ENCODE results near the gene C10orf90. TPM values are rescaled to one million over a fixed set of nuclear protein-coding genes. Genes with fewer than 3 reads are reported as not detected.

C10orf90 gene
- total RNA-seq, 4 donors from 2014 or later = 2.7 to 5.8 (median 4.0) TPM

GRCh38 chr10:126671402-126671975 is 996 bp upstream of the C10orf90 start:
- 63 to 70% methylated on average over 3 of the region's 3 CpGs for WGBS, 2 donors
- TF ChIP-seq POLR2A (IDR thresholded peaks at IDR 0.05) (no peak), CTCF (IDR thresholded peaks at IDR 0.05) (no peak)
- no peak for DNase-seq (ENCODE audit: low spot score in 2 of 2)

GRCh38 chr10:126670895-126671261 is 385 bp upstream of the C10orf90 start:
- H3K4me3 ChIP-seq (ENCODE audit: low read depth, poor library complexity, severe bottlenecking) = no peak overlapping the region
- intact Hi-C loops (cut with DNase I; ENCODE audit: low total_unique reads) = no loop called here
- no peak for DNase-seq (ENCODE audit: low spot score in 2 of 2)
- 52 to 61% methylated on average over 7 of the region's 7 CpGs for WGBS, 2 donors
- TF ChIP-seq CTCF (IDR thresholded peaks at IDR 0.05) = no peak

More at GRCh38 chr10:126671402-126671975, 996 bp upstream of the C10orf90 start:
- intact Hi-C loops (cut with DNase I; ENCODE audit: low total_unique reads) = no loop called here
- no peak overlapping the region for H3K4me3 ChIP-seq (ENCODE audit: low read depth, poor library complexity, severe bottlenecking)

- TF ChIP-seq POLR2A (IDR thresholded peaks at IDR 0.05) = no peak
- TF ChIP-seq CTCF (IDR thresholded peaks at IDR 0.05) = no peak
- intact Hi-C loops (cut with DNase I; ENCODE audit: low total_unique reads) = no loop called here
- no peak overlapping the region for H3K4me3 ChIP-seq (ENCODE audit: low read depth, poor library complexity, severe bottlenecking)
- WGBS, 2 donors = 37 to 47% methylated on average over 3 of the region's 3 CpGs
- no peak for DNase-seq (ENCODE audit: low spot score in 2 of 2)
Observed at GRCh38 chr10:126669168-126669567, 1.3 kb downstream of the C10orf90 start.

- no peak for DNase-seq (ENCODE audit: low spot score in 2 of 2)
- TF ChIP-seq POLR2A (IDR thresholded peaks at IDR 0.05) (no peak), CTCF (IDR thresholded peaks at IDR 0.05) (no peak)
- intact Hi-C loops (cut with DNase I; ENCODE audit: low total_unique reads) = no loop called here
- WGBS, 2 donors = 92 to 95% methylated on average over 4 of the region's 4 CpGs
- H3K4me3 ChIP-seq (ENCODE audit: low read depth, poor library complexity, severe bottlenecking) = no peak overlapping the region
Observed at GRCh38 chr10:126668505-126668904, 2.0 kb downstream of the C10orf90 start.

- H3K4me3 ChIP-seq (ENCODE audit: low read depth, poor library complexity, severe bottlenecking) = no peak overlapping the region
- WGBS, 2 donors = 79 to 96% methylated on average over 3 of the region's 3 CpGs
- TF ChIP-seq CTCF (IDR thresholded peaks at IDR 0.05) (no peak), POLR2A (IDR thresholded peaks at IDR 0.05) (no peak)
- intact Hi-C loops (cut with DNase I; ENCODE audit: low total_unique reads) = no loop called here
- DNase-seq (ENCODE audit: low spot score in 2 of 2) = peak in 1 of 2 donors; percentile 28
Observed at GRCh38 chr10:126667568-126667967, 2.9 kb downstream of the C10orf90 start.

GRCh38 chr10:126665207-126665606 is 5.3 kb downstream of the C10orf90 start:
- WGBS, 2 donors = 81 to 94% methylated on average over 4 of the region's 4 CpGs
- intact Hi-C loops (cut with DNase I; ENCODE audit: low total_unique reads) = no loop called here
- no peak overlapping the region for H3K4me3 ChIP-seq (ENCODE audit: low read depth, poor library complexity, severe bottlenecking)
- DNase-seq (ENCODE audit: low spot score in 2 of 2) = no peak
- TF ChIP-seq POLR2A (IDR thresholded peaks at IDR 0.05) (no peak), CTCF (IDR thresholded peaks at IDR 0.05) (no peak)
